ENCODE results near the gene IL20. TPM values are rescaled to one million over a fixed set of nuclear protein-coding genes. Genes with fewer than 3 reads are reported as not detected.

IL20 gene
- total RNA-seq, 1 donor from 2014 or later, result not detected

DNA sequence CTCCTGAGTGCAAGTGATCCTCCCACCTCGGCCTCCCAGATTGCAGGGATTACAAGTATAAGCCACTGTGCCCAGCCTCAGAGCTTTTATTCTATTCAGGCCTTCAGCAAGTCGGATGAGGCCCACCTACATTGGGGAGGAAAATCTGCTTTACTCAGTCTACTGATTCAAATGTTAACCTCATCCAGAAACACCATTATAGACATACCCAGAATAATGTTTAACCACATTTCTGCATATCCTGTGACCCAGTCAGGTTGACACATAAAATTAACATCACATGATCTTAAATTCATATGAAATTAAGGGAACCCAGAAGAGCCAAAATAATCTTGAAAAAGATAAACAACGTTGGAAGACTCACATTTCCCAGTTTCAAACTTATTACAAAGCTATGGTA, 14.9 kb downstream of the IL20 start:
- no peak for DNase-seq

DNA sequence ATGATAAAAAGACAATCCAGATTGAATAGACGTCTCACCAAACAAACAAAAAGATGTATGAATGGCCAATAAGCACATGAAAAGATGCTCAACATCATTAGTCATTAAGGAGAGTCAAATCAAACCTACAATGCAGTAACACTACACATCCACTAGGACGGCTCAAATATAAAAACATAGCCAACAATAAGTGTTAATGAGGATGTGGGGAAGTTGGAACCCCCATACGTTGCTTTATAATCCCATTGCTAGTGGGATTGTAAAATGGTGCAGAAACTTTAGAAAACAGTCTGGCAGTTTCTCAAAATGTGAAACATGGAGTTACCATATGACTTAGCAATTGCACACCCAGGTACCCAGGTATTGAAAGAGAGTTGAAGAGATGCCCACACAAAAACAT, 17.1 kb downstream of the IL20 start:
- DNase-seq, result no peak

- no peak for DNase-seq
These were observed 17.7 kb downstream of the IL20 start for GRCh38 chr1:206883160-206883559.

DNA sequence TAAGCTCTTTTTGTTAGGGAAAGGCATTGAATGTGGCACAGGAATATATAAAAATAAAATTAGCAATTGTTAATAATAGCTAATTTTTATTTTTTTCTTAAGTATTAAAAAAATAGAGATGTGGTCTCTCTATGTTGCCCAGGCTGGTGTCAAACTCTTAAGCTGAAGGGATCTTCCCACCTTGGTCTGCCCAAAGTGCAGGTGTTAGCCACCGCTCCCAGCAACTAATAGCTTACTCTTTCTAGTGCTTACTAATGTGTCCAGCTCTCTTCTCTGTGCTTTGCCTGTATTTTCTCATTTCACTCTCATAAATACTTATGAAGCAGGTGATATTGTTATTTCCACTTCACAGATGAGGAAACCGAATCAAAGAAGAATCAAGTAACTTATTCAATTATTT, 18.5 kb downstream of the IL20 start:
- DNase-seq, result no peak

DNA sequence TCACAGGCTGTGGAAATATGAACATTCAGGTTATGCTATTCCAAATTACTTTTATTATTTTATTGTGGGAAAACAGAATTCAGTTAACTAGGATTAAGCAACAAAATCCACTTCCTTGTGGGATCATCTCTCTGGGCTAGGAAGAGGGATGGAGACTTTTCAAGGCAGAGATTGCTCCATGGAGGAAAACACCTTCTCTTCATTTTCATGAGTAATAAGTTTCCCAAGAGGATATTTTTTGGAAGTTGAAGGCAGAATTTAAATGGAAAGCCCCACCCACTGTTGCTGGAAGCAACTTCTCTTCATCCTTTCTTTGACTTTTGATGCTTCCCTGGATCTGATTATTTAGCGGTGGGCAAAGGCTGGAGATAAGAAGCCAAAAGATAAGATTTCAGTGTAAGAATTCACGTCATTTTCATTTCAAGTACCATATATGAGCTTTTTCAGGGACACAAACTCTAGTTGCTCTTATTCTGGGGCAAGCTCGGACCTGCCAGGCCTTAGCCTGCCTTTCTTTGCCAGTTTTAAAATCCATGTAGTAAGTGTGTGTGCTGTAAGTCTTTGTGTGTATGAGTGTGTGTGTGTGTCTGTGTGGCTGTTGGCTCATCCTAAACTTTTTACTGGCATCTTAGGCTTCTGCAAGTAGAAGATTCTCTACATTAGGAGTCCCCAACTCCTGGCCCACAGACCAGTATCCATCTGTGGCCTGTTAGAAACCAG, 20.1 kb downstream of the IL20 start:
- no peak for DNase-seq

DNA sequence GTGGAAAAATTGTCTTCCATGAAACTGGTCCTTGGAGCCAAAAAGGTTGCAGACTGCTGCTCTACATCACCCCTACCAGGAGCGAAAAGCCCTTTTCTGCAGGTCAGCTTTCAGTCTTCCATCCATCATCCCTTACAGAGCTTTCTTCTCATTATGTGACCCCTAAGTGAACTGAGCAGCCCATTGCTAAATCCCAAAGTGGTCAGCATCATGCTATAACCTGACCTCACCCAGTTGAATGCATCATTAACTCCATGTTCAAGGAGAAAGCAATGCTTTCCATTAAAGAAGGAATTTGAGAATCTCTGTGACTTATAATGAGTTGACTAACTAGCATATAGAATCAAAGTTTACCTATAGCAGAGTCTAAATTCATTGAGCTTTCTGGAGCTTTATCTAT, 21.4 kb downstream of the IL20 start:
- no peak for DNase-seq

GRCh38 chr1:206887701-206888100, 22.3 kb downstream of the IL20 start:
- DNase-seq, result no peak

GRCh38 chr1:206890125-206891060, 25.0 kb downstream of the IL20 start:
- no peak for DNase-seq

- DNase-seq, result no peak
These were observed 26.0 kb downstream of the IL20 start for GRCh38 chr1:206891412-206891811.

DNA sequence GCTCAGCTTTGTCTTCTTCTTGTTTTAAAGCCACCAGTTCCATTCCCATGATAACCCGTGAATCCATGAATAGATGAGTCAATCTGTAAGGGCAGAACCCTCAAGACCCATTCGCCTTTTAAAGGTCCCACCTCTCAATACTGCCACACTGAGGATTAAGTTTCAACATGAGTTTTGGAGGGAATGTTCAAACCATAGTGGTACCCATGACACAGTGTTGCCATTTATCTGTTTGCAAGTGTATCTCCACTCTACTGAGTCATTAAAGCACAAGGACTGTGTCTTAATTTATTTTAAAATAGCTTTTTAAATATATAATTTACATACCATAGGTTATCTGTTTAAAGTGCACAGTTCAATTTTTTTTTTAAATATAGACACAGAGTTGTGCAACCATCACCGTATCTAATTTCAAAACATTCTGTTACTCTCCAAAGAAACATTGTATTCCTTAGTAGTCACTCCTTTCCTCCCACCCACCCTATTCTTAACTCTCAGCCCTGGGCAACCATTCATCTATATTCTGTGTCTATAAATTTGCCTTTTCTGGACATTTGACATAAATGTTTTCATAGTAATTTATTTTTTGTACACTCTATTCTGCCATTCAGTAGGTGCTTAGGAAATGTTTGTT, 27.0 kb downstream of the IL20 start:
- no peak for DNase-seq

DNA sequence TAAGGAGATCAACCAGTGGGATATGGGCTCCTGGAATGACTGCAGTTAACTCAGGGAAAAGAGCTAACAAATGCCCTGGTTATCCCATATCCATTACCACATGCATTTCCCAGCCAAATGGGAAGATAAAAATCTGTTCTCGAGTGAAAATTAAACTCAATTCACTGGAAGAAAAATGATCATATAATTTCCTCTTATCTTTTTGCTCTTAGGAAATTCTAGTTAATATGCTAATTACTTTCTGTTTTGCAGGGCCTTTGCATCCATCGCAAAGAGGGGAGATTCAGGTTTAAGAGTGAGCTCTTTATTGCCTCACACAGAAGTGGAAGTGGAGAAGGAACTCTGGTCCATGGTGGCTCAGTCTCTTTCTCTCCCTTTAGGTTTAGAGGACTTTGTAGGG, 28.0 kb downstream of the IL20 start:
- DNase-seq, result no peak

DNA sequence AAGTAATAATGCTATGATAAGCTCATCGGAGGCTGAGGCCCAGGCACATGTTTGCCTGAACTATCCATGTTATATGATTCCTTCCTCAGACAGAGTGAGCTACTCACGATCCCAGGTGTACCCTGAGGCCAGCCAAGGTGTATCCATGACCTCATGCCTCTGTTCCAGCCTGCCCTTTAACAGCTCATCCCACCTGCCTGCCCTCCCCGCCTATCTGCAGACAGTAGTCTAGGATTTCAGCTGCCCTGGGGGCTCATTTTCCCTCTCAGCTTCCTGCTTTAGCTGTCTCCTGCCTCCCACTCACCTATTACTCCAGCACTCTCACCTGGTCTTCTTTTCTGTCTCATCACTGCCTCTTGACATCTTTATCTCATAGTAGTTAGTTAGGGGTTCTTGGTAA, 29.9 kb downstream of the IL20 start:
- DNase-seq, result peak; percentile 31

GRCh38 chr1:206895837-206896242, 30.4 kb downstream of the IL20 start:
- DNase-seq, result peak; percentile 29

DNA sequence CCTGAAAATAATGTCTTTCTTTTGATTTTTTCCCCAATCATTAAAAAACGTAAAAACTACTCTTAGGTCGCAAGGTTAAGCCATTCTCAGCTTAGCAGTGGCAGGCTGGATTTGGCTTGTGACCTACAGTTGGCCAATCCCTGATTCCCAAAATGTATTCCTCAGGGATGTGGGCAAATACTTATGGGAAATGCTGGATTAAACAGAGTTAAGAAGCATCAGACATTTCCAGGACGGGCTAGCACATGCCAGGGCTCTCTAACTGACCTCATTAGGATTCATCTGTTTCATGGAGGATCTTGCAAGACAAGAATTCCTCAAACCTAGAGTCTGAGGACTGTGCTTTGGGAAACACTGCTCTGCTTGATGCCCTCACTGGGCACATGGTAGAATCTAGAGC, 30.8 kb downstream of the IL20 start:
- DNase-seq, result no peak

DNA sequence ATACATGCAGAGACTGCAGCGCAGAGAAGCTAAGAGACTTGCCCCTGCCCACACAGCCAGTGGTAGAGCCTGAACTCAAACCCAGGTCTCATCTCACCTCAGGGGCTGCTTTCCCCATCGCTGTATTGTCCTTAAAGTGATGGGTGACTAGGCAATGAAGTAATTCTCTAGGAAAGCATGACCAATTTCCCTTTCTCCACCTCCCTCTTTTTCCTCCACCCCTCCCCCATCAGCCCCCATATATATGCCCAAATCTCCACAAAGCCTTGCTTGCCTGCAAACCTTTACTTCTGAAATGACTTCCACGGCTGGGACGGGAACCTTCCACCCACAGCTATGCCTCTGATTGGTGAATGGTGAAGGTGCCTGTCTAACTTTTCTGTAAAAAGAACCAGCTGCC, 31.8 kb downstream of the IL20 start, which contains the start of gene IL24:
Gene IL24 (plus strand): TSS at position 269 of the 400 bp plus-strand sequence. CDS start 390 bp downstream, outside the sequence.
- no peak for DNase-seq

GRCh38 chr1:206898089-206898914, 32.9 kb downstream of the IL20 start:
- no peak for DNase-seq

- DNase-seq, result no peak
These were observed 33.5 kb downstream of the IL20 start for GRCh38 chr1:206898915-206899431.

DNA sequence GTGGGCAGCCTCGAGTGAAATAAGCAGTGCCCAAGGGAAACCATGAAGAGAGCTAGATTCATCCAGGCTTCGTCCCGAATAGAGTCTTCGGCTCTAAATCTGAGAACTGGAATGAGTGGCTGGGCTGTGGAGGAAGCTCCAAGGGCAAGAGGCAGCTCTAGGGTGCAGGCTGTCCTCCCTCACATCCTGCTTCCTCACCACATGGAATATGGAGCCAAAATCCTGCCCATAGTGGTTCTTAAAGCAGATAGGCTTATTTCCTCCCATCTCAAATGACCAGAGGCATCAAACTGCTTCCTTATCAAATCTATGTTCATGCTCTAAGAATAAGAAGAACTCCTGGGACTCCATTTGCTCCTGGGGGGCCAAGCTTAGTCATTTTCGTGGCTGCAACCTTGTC, 34.3 kb downstream of the IL20 start:
- no peak for DNase-seq

DNA sequence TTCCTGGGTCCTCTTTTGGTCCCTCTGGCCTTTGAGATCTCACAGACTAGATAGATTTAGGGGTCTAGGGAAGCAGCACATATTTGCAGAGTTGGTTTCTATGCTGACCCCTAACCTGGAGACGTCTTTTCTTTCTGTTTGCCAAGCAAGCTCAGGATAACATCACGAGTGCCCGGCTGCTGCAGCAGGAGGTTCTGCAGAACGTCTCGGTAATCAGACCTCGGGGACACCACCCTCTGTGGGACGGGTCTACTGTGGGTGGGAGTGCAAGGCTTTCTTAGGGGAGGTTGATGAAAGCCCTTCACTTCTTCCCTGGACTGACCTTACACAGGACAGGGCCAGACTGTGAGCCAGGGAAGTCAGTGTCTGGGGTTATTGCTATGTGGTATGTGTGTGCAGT, 34.7 kb downstream of the IL20 start:
- no peak for DNase-seq

DNA sequence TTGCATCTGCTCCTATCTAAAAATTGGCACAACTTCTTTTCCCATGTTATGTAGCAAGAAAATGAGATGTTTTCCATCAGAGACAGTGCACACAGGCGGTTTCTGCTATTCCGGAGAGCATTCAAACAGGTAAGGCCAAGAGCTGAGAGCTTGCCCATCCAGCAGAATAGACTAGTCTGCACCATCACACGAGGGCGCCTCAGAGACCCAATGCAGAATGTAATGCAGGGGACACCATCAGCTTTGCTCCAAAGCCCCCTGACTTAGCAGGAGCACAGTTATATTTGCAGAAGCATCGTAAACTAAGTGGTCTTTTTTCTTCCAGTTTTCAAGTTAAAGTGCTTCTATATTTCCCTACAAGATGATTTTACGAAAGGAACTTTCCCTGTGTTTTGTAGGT, 36.5 kb downstream of the IL20 start:
- no peak for DNase-seq

DNA sequence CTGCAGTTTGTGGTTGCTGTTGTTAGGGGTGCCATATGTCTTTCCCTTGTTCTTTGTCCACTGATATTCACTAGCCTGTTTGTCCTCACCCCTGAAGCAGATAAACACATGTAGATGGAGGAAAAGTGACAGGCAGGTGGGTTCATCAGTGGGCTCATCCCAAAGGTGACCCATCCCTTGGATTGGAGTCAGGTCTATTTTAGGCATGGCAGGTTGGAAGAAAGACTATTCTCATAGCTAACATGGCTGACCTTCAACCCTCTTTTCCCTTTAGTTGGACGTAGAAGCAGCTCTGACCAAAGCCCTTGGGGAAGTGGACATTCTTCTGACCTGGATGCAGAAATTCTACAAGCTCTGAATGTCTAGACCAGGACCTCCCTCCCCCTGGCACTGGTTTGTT, 37.3 kb downstream of the IL20 start:
- DNase-seq, result no peak

- no peak for DNase-seq
These were observed 38.3 kb downstream of the IL20 start for GRCh38 chr1:206903687-206904086.
